SK-N-SH treated with all-trans-retinoic acid at 6 μM for 48 hours (cell line): Measurements from ENCODE around the gene DGCR2.

Experiments used
- ARNTL ChIP-seq: fragments of 450-650 bp; formaldehyde crosslinking; IDR thresholded peaks from 2 replicates; pipeline ENCODE4 v1.5.0; 2020; ENCODE audit warnings: low read depth, mild to moderate bottlenecking, moderate library complexity, borderline replicate concordance
- BACH2 ChIP-seq: fragments of 250-450 bp; sonication (Bioruptor Pico); IDR thresholded peaks from 2 replicates; pipeline ENCODE4 v1.9.0; 2021; ENCODE audit warnings: mild to moderate bottlenecking, borderline replicate concordance
- ISL1 ChIP-seq: fragments of 250-450 bp; sonication (Bioruptor Pico); IDR thresholded peaks from 2 replicates; pipeline ENCODE4 v2.1.2; 2022; ENCODE audit warnings: mild to moderate bottlenecking, moderate library complexity
- POU6F1 ChIP-seq: fragments of 250-450 bp; sonication (Bioruptor Pico); IDR thresholded peaks from 2 replicates; pipeline ENCODE4 v1.8.0; 2021; ENCODE audit warnings: low read depth, mild to moderate bottlenecking, moderate library complexity, borderline replicate concordance
- PPARA ChIP-seq: fragments of 250-450 bp; sonication (Bioruptor Pico); IDR thresholded peaks from 2 replicates; pipeline ENCODE4 v1.5.0; 2020; ENCODE audit warnings: mild to moderate bottlenecking, borderline replicate concordance
- TOX ChIP-seq: fragments of 250-450 bp; sonication (Bioruptor Pico); IDR thresholded peaks from 2 replicates; pipeline ENCODE4 v1.8.0; 2021; ENCODE audit warnings: mild to moderate bottlenecking, moderate library complexity, borderline replicate concordance
- TSHZ2 ChIP-seq: fragments of 250-450 bp; sonication (Bioruptor Pico); IDR thresholded peaks from 2 replicates; pipeline ENCODE4 v1.5.0; 2020; ENCODE audit warnings: mild to moderate bottlenecking, moderate library complexity
- ZFP3 ChIP-seq: fragments of 250-450 bp; sonication (Bioruptor Pico); IDR thresholded peaks from 2 replicates; pipeline ENCODE4 v1.5.0; 2020; ENCODE audit warnings: mild to moderate bottlenecking, moderate library complexity
- ZFP30 ChIP-seq: fragments of 450-650 bp; formaldehyde crosslinking; IDR thresholded peaks from 2 replicates; pipeline ENCODE4 v1.5.0; 2022; ENCODE audit warnings: mild to moderate bottlenecking, moderate library complexity
- ZNF565 ChIP-seq: fragments of 450-650 bp; formaldehyde crosslinking; conservative IDR thresholded peaks from 2 replicates; pipeline ENCODE4 v1.5.0; 2020; ENCODE audit warnings: low read depth, mild to moderate bottlenecking, moderate library complexity
- TF ChIP-seq, protein P1 (sequence below): fragments of 250-450 bp; sonication (Bioruptor Pico); IDR thresholded peaks from 2 replicates; pipeline ENCODE4 v1.8.0; 2020; ENCODE audit warnings: mild to moderate bottlenecking, moderate library complexity, borderline replicate concordance

DNA sequence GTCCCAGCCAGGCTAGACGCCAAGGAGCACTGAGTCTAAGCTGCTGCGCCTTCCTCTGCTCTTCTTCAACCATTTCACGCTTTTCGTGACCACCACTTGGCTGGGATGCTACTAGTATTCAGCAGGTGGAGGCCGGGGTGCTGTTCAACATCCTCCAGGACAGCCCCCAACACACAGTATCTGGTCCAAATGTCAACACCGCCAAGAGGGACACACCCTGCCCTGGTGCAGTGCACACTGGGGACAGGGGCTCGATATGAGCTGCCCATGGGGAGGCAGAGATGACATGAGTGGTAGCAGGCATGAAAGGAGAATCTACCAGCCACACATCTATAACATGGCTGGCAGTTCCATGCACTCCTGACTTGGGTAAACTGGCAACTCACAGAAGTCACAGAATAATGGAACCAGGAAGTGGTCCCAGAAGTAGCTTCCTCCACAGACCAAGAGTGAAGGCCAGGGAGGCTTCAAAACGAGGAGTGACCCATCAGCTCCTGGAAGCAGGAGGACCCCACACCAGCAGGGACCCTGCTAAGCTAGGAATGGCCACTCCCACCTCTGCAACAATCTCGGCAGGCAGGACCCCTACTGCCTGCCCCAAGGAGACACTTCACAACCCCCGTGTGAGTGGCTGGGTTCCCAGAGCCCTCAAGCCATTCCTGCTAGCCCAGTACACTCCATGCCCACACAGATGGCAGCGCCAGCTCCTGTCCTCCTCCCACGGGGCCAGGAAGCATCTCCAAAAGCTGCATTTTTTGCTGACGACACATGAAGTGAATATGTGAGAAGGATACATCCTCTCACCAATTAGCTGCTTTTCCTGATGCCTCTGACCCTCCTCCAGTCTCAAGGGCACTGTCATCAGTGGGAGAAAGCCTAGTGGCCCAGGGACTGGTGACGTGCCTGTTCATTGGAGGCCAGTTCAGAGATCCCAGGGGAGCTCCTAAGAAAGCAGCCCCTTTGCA lies 78.8 kb downstream of the DGCR2 start:
- TF ChIP-seq ARNTL (CRISPR knock-in tag) (no peak), TOX (CRISPR knock-in tag) (no peak), TSHZ2 (CRISPR knock-in tag) (no peak), BACH2 (CRISPR knock-in tag) (no peak), ZNF565 (CRISPR knock-in tag) (no peak), ZFP30 (no peak), PPARA (no peak), POU6F1 (CRISPR knock-in tag) (no peak), ZFP3 (no peak), ISL1 (no peak)
- TF ChIP-seq, protein P1, sequence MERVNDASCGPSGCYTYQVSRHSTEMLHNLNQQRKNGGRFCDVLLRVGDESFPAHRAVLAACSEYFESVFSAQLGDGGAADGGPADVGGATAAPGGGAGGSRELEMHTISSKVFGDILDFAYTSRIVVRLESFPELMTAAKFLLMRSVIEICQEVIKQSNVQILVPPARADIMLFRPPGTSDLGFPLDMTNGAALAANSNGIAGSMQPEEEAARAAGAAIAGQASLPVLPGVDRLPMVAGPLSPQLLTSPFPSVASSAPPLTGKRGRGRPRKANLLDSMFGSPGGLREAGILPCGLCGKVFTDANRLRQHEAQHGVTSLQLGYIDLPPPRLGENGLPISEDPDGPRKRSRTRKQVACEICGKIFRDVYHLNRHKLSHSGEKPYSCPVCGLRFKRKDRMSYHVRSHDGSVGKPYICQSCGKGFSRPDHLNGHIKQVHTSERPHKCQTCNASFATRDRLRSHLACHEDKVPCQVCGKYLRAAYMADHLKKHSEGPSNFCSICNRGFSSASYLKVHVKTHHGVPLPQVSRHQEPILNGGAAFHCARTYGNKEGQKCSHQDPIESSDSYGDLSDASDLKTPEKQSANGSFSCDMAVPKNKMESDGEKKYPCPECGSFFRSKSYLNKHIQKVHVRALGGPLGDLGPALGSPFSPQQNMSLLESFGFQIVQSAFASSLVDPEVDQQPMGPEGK (CRISPR knock-in tag), result no peak
